ENCODE data around the gene TMEM138.

DNA sequence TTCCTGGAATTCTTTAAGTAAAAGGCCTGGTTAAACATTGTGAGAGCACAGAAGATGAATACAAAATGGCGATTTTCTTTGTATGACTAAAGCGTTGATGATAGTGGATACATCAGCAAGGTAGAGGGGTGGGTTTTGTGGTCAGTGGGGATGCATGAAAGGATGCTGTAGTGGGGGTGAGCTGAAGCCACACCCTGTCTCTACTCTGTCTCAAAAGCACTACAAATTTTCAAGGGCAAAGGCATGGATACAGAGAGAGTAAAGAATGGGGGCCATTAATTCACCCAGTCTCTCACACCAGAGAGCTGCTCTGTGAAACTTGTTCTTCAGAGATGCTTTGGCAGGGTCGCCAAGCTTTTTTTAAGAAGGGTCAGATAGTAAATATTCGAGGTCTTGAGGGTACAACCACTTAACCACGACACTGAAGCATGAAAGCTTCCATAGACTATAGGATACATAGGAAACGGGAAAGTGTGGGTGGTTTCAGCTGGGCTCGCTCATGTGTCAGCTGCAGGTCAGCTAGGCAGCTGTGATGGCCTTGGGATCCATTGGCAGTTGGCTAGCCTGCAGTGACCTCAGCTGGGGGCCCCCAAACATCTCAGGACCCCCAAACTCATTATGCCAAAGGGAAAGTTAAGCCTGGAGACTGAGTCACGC, 8.3 kb downstream of the TMEM138 start:
- TF ChIP-seq, protein P1, sequence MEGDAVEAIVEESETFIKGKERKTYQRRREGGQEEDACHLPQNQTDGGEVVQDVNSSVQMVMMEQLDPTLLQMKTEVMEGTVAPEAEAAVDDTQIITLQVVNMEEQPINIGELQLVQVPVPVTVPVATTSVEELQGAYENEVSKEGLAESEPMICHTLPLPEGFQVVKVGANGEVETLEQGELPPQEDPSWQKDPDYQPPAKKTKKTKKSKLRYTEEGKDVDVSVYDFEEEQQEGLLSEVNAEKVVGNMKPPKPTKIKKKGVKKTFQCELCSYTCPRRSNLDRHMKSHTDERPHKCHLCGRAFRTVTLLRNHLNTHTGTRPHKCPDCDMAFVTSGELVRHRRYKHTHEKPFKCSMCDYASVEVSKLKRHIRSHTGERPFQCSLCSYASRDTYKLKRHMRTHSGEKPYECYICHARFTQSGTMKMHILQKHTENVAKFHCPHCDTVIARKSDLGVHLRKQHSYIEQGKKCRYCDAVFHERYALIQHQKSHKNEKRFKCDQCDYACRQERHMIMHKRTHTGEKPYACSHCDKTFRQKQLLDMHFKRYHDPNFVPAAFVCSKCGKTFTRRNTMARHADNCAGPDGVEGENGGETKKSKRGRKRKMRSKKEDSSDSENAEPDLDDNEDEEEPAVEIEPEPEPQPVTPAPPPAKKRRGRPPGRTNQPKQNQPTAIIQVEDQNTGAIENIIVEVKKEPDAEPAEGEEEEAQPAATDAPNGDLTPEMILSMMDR (IDR thresholded peaks at IDR 0.05) = no peak
- no peak for TF ChIP-seq POLR2A (IDR thresholded peaks at IDR 0.05)
